ENCODE measurements around the gene KCNIP4.

The KCNIP4 gene

GRCh38 chr4:21209860-21210259, 738.7 kb downstream of the KCNIP4 start:
- no peak overlapping the region for H3K4me3 ChIP-seq (ENCODE audit: control insufficient read depth, low read depth, low read length)
- DNase-seq (ENCODE audit: low read depth) = no peak
- no peak for TF ChIP-seq CTCF (IDR thresholded peaks at IDR 0.05; ENCODE audit: control insufficient read depth, insufficient read depth, low read depth, low read length, missing control alignments)

GRCh38 chr4:21205821-21206531, 742.6 kb downstream of the KCNIP4 start:
- TF ChIP-seq CTCF (IDR thresholded peaks at IDR 0.05; ENCODE audit: control insufficient read depth, insufficient read depth, low read depth, low read length, missing control alignments) = no peak
- DNase-seq (ENCODE audit: low read depth) = no peak
- no peak overlapping the region for H3K4me3 ChIP-seq (ENCODE audit: control insufficient read depth, low read depth, low read length)

- DNase-seq (ENCODE audit: low read depth) = no peak
- no peak for TF ChIP-seq CTCF (IDR thresholded peaks at IDR 0.05; ENCODE audit: control insufficient read depth, insufficient read depth, low read depth, low read length, missing control alignments)
Measured at GRCh38 chr4:21203416-21203815, 745.2 kb downstream of the KCNIP4 start.

GRCh38 chr4:21202959-21203358, 745.6 kb downstream of the KCNIP4 start:
- H3K4me3 ChIP-seq (ENCODE audit: control insufficient read depth, low read depth, low read length) = no peak overlapping the region
- no peak for DNase-seq (ENCODE audit: low read depth)
- TF ChIP-seq CTCF (IDR thresholded peaks at IDR 0.05; ENCODE audit: control insufficient read depth, insufficient read depth, low read depth, low read length, missing control alignments) = no peak

More at GRCh38 chr4:21203416-21203815, 745.2 kb downstream of the KCNIP4 start:
- H3K4me3 ChIP-seq (ENCODE audit: control insufficient read depth, low read depth, low read length) = no peak overlapping the region

GRCh38 chr4:21198683-21199082, 749.9 kb downstream of the KCNIP4 start:
- no peak for DNase-seq (ENCODE audit: low read depth)
- H3K4me3 ChIP-seq (ENCODE audit: control insufficient read depth, low read depth, low read length) = no peak overlapping the region
- no peak for TF ChIP-seq CTCF (IDR thresholded peaks at IDR 0.05; ENCODE audit: control insufficient read depth, insufficient read depth, low read depth, low read length, missing control alignments)

GRCh38 chr4:21195682-21196081, 752.9 kb downstream of the KCNIP4 start:
- no peak overlapping the region for H3K4me3 ChIP-seq (ENCODE audit: control insufficient read depth, low read depth, low read length)
- DNase-seq (ENCODE audit: low read depth) = no peak
- no peak for TF ChIP-seq CTCF (IDR thresholded peaks at IDR 0.05; ENCODE audit: control insufficient read depth, insufficient read depth, low read depth, low read length, missing control alignments)

Measured in AG09309 (cell line).